BE2C (cell line): ENCODE results near the gene GTPBP1.
A peak's percentile ranks its signal among the peaks of the same experiment; 100 is the strongest.

Experiments used
- DNase-seq: peaks from one replicate; pipeline ENCODE4 v3.0.0-alpha.2; 2020
- H3K27me3 ChIP-seq: fragments of 250-450 bp; sonication (Bioruptor Pico); 2 replicates; pipeline ENCODE4 v1.5.1; 2020; ENCODE audit warnings: mild to moderate bottlenecking
- H3K36me3 ChIP-seq: fragments of 250-450 bp; sonication (Bioruptor Pico); 2 replicates; pipeline ENCODE4 v1.5.1; 2020; ENCODE audit warnings: mild to moderate bottlenecking
- H3K4me1 ChIP-seq: fragments of 250-450 bp; sonication (Bioruptor Pico); 2 replicates; pipeline ENCODE4 v1.5.1; 2020
- H3K4me3 ChIP-seq: 2 replicates; pipeline ENCODE4 v1.5.1; 2011; ENCODE audit warnings: low read depth, low read length
- H3K9me3 ChIP-seq: fragments of 250-450 bp; sonication (Bioruptor Pico); 2 replicates; pipeline ENCODE4 v1.5.1; 2020
- TF ChIP-seq, protein P1 (sequence below): IDR thresholded peaks from 2 replicates; pipeline ENCODE4 v1.5.1; 2012; ENCODE audit warnings: mild to moderate bottlenecking, low read depth, low read length

GTPBP1 gene

DNA sequence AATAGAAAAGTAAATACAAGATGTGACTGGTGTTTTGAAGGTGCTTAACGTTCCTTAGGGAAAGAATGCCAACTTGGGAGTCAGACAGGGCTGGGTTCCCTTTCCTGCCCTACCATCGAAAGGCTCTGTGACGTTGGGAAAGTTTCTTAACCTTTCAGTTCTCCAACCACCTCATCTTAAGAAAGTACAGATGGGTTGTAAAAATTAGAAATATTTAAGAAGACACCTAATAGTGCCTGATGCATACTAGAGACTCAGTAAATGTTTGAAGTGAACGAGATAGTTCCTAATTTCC is 1.1 kb downstream of the GTPBP1 start:
- TF ChIP-seq, protein P1, sequence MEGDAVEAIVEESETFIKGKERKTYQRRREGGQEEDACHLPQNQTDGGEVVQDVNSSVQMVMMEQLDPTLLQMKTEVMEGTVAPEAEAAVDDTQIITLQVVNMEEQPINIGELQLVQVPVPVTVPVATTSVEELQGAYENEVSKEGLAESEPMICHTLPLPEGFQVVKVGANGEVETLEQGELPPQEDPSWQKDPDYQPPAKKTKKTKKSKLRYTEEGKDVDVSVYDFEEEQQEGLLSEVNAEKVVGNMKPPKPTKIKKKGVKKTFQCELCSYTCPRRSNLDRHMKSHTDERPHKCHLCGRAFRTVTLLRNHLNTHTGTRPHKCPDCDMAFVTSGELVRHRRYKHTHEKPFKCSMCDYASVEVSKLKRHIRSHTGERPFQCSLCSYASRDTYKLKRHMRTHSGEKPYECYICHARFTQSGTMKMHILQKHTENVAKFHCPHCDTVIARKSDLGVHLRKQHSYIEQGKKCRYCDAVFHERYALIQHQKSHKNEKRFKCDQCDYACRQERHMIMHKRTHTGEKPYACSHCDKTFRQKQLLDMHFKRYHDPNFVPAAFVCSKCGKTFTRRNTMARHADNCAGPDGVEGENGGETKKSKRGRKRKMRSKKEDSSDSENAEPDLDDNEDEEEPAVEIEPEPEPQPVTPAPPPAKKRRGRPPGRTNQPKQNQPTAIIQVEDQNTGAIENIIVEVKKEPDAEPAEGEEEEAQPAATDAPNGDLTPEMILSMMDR: no peak
- Histone ChIP-seq H3K4me3 (peak overlapping the region; percentile 95), H3K27me3 (no peaks in the 10 kb centered on the region), H3K9me3 (no peaks in the 10 kb centered on the region), H3K4me1 (peaks cover 6% of the 10 kb centered on the region; the same call in 1 of the 2 replicates), H3K36me3 (peaks cover 9% of the 10 kb centered on the region)
- no peak for DNase-seq

GRCh38 chr22:38707346-38707745 is 1.6 kb downstream of the GTPBP1 start:
- peak overlapping the region; percentile 95 for H3K4me3 ChIP-seq
- TF ChIP-seq, protein P1: no peak
- H3K4me1 ChIP-seq: peaks cover 6% of the 10 kb centered on the region; the same call in 1 of the 2 replicates
- H3K9me3 ChIP-seq: no peaks in the 10 kb centered on the region
- DNase-seq: no peak
- no peaks in the 10 kb centered on the region for H3K27me3 ChIP-seq
- peaks cover 14% of the 10 kb centered on the region for H3K36me3 ChIP-seq

GRCh38 chr22:38707984-38708383 is 2.2 kb downstream of the GTPBP1 start:
- Histone ChIP-seq H3K4me3 (peak overlapping the region; percentile 95; the same call in 1 of the 2 replicates), H3K36me3 (peaks cover 20% of the 10 kb centered on the region), H3K9me3 (no peaks in the 10 kb centered on the region), H3K27me3 (no peaks in the 10 kb centered on the region), H3K4me1 (peaks cover 6% of the 10 kb centered on the region; the same call in 1 of the 2 replicates)
- no peak for DNase-seq
- TF ChIP-seq, protein P1: no peak

GRCh38 chr22:38709306-38709705 is 3.6 kb downstream of the GTPBP1 start:
- TF ChIP-seq, protein P1: no peak
- Histone ChIP-seq H3K9me3 (no peaks in the 10 kb centered on the region), H3K36me3 (peaks cover 20% of the 10 kb centered on the region), H3K27me3 (no peaks in the 10 kb centered on the region), H3K4me3 (no peak overlapping the region), H3K4me1 (peaks cover 6% of the 10 kb centered on the region; the same call in 1 of the 2 replicates)
- no peak for DNase-seq

DNA sequence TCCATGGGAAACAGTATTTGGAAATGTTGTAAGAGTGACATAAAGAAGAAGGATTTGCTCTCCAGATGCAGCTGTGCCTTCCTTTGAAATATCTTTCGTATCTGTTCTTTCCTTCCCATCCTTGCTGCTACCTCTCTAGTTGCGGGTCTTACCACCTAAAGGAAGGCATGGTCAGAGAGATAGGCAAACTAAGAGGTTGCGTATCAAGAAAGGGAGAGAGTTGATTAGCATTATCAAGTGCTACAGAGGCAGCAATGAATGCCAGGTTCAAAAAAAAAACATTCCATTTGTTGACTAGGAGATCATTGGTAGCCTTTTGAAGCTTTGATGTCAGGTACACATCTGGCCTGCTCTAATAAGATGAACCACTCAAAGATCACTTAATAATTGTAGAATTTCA is 4.6 kb downstream of the GTPBP1 start:
- H3K36me3 ChIP-seq: peaks cover 24% of the 10 kb centered on the region
- no peak overlapping the region for H3K4me3 ChIP-seq
- no peak for DNase-seq
- peaks cover 6% of the 10 kb centered on the region; the same call in 1 of the 2 replicates for H3K4me1 ChIP-seq
- no peaks in the 10 kb centered on the region for H3K27me3 ChIP-seq
- no peaks in the 10 kb centered on the region for H3K9me3 ChIP-seq
- TF ChIP-seq, protein P1: no peak

DNA sequence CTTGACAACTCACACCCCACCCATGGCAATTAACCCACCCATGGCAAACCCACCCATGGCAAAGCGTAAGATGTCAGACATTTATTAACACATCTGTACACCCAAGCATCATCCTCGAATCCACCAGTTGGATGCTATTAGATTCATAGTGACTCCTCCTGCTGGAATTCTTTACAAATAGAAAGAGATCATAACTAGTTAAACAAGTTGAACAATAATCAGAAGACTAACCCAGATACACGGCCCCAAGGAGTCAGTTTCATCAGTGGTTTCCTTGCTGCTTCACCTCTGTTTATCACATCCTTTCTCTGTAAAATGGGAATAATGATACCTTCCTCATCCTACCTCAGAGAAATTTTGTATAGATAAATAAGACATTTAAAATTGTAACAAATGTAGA is 5.1 kb downstream of the GTPBP1 start:
- no peak for DNase-seq
- Histone ChIP-seq H3K27me3 (no peaks in the 10 kb centered on the region), H3K9me3 (no peaks in the 10 kb centered on the region), H3K4me1 (peaks cover 6% of the 10 kb centered on the region; the same call in 1 of the 2 replicates), H3K36me3 (peaks cover 26% of the 10 kb centered on the region), H3K4me3 (no peak overlapping the region)
- TF ChIP-seq, protein P1: no peak
